GM18520 (cell line): Measurements from ENCODE around the gene FHIT.

Experiments used
- ATAC-seq: cut with Tn5 transposase; IDR thresholded peaks from one replicate; pipeline ENCODE4 v1.9.1; 2021; ENCODE audit not compliant: unreplicated experiment

FHIT gene

GRCh38 chr3:60870396-60870795, 380.9 kb downstream of the FHIT start:
- ATAC-seq = no peak

GRCh38 chr3:60867200-60867599, 384.1 kb downstream of the FHIT start:
- ATAC-seq = no peak

- no peak for ATAC-seq
Observed at GRCh38 chr3:60856257-60857046, 394.8 kb downstream of the FHIT start.

GRCh38 chr3:60855250-60855649, 396.0 kb downstream of the FHIT start:
- ATAC-seq = no peak

- ATAC-seq = no peak
Observed at GRCh38 chr3:60854791-60855190, 396.5 kb downstream of the FHIT start.

- ATAC-seq = no peak
Observed at GRCh38 chr3:60847791-60848190, 403.5 kb downstream of the FHIT start.

- ATAC-seq = no peak
Observed at GRCh38 chr3:60844256-60844655, 407.0 kb downstream of the FHIT start.

GRCh38 chr3:60841355-60841754, 409.9 kb downstream of the FHIT start:
- no peak for ATAC-seq

GRCh38 chr3:60839246-60839645, 412.0 kb downstream of the FHIT start:
- no peak for ATAC-seq

- ATAC-seq = no peak
Observed at GRCh38 chr3:60835796-60836195, 415.5 kb downstream of the FHIT start.

GRCh38 chr3:60829058-60829457, 422.2 kb downstream of the FHIT start:
- ATAC-seq = no peak

GRCh38 chr3:60827666-60828065, 423.6 kb downstream of the FHIT start:
- ATAC-seq = no peak

- no peak for ATAC-seq
Observed at GRCh38 chr3:60826511-60826910, 424.7 kb downstream of the FHIT start.

- ATAC-seq = no peak
Observed at GRCh38 chr3:60812502-60812901, 438.8 kb downstream of the FHIT start.

GRCh38 chr3:60810881-60811280, 440.4 kb downstream of the FHIT start:
- ATAC-seq = no peak

GRCh38 chr3:60809857-60810610, 441.2 kb downstream of the FHIT start:
- ATAC-seq = no peak

GRCh38 chr3:60803216-60804173, 447.8 kb downstream of the FHIT start:
- no peak for ATAC-seq

GRCh38 chr3:60801307-60801706, 449.9 kb downstream of the FHIT start:
- no peak for ATAC-seq

GRCh38 chr3:60798456-60798855, 452.8 kb downstream of the FHIT start:
- no peak for ATAC-seq

- no peak for ATAC-seq
Observed at GRCh38 chr3:60792249-60792852, 458.9 kb downstream of the FHIT start.

GRCh38 chr3:60788185-60788584, 463.1 kb downstream of the FHIT start:
- no peak for ATAC-seq
